HG02840 (cell line): ENCODE measurements around the gene FFAR3.
"Not testable (repeated sequence)": the region's sequence is repeated elsewhere in the genome, so short reads cannot be mapped to it uniquely, and the experiment has no call there.

Experiments
- ATAC-seq: cut with Tn5 transposase; IDR thresholded peaks from one replicate; pipeline ENCODE4 v1.9.1; 2021; ENCODE audit warnings: mild to moderate bottlenecking, moderate library complexity, moderate number of reproducible peaks; ENCODE audit not compliant: unreplicated experiment, low FRiP score

FFAR3 gene

GRCh38 chr19:35349614-35350521, 8.4 kb upstream of the FFAR3 start:
- ATAC-seq, result no peak

GRCh38 chr19:35350591-35350990, 7.7 kb upstream of the FFAR3 start:
- no peak for ATAC-seq

- ATAC-seq, result no peak
These were observed 6.7 kb upstream of the FFAR3 start for GRCh38 chr19:35351411-35352176.

GRCh38 chr19:35352177-35352447, 6.1 kb upstream of the FFAR3 start:
- no peak for ATAC-seq

GRCh38 chr19:35352448-35353304, 5.6 kb upstream of the FFAR3 start:
- no peak for ATAC-seq

- ATAC-seq, result no peak
These were observed 4.6 kb upstream of the FFAR3 start for GRCh38 chr19:35353635-35354034.

GRCh38 chr19:35354898-35355297, 3.4 kb upstream of the FFAR3 start:
- ATAC-seq, result no peak

- ATAC-seq, result no peak
These were observed 2.3 kb upstream of the FFAR3 start for GRCh38 chr19:35355791-35356460.

GRCh38 chr19:35358834-35359233, 574 bp downstream of the FFAR3 start:
- ATAC-seq, result not testable (repeated sequence)

- ATAC-seq, result not testable (repeated sequence)
These were observed 1.1 kb downstream of the FFAR3 start for GRCh38 chr19:35359395-35359794.

- ATAC-seq, result not testable (repeated sequence)
These were observed 1.8 kb downstream of the FFAR3 start for GRCh38 chr19:35360081-35360480.

GRCh38 chr19:35360880-35361420, 2.7 kb downstream of the FFAR3 start:
- no peak for ATAC-seq

GRCh38 chr19:35362261-35363000, 4.2 kb downstream of the FFAR3 start:
- no peak for ATAC-seq

- ATAC-seq, result no peak
These were observed 4.8 kb downstream of the FFAR3 start for GRCh38 chr19:35363001-35363590.

- ATAC-seq, result no peak
These were observed 5.6 kb downstream of the FFAR3 start for GRCh38 chr19:35363711-35364425.

- ATAC-seq, result no peak
These were observed 7.0 kb downstream of the FFAR3 start for GRCh38 chr19:35365303-35365702.

- ATAC-seq, result no peak
These were observed 10.1 kb downstream of the FFAR3 start for GRCh38 chr19:35368378-35368777.

GRCh38 chr19:35369522-35369921, 11.3 kb downstream of the FFAR3 start:
- no peak for ATAC-seq
